ENCODE data around the gene CMYA5. TPM values are rescaled to one million over a fixed set of nuclear protein-coding genes. Genes with fewer than 3 reads are reported as not detected.

The CMYA5 gene
- total and polyA plus RNA-seq, 4 donors, result 1.3 to 2.9 (median 2.0) TPM

- Histone ChIP-seq H3K27me3 (ENCODE audit: control insufficient read depth in 4 of 4, insufficient read depth in 4 of 4, low read length in 3 of 4) (no peaks in the 10 kb centered on the region), H3K9ac (ENCODE audit: low read depth in 1 of 2, low read length in 2 of 2) (no peak overlapping the region), H3K4me3 (ENCODE audit: low read depth in 1 of 3, low read length in 3 of 3) (no peak overlapping the region), H3K36me3 (ENCODE audit: control insufficient read depth in 4 of 4, insufficient read depth in 3 of 4, low read depth in 1 of 4, low read length in 3 of 4) (no peaks in the 10 kb centered on the region), H3K4me1 (ENCODE audit: control insufficient read depth in 4 of 4, insufficient read depth in 4 of 4, low read length in 3 of 4) (peaks cover 0 to 22% (median 15%) of the 10 kb centered on the region in 4 donors), H3K9me3 (ENCODE audit: control insufficient read depth in 4 of 4, low read length in 3 of 4) (no peaks in the 10 kb centered on the region), H3K27ac (ENCODE audit: low read depth in 1 of 2, low read length in 2 of 2) (peak overlapping the region in 1 of 2 donors; percentile 78)
- DNase-seq (ENCODE audit: low spot score), result no peak
- TF ChIP-seq ZBTB33 (IDR thresholded peaks at IDR 0.05) (no peak), RXRA (IDR thresholded peaks at IDR 0.05) (peak in 1 of 2 donors; percentile 6), FOXA1 (IDR thresholded peaks at IDR 0.05) (no peak), REST (IDR thresholded peaks at IDR 0.05) (no peak), JUND (IDR thresholded peaks at IDR 0.05) (no peak), ATF3 (IDR thresholded peaks at IDR 0.05) (no peak), FOXA2 (IDR thresholded peaks at IDR 0.05) (no peak), CTCF (IDR thresholded peaks at IDR 0.05; ENCODE audit: low read depth, low read length, missing input control) (no peak), HNF4G (IDR thresholded peaks at IDR 0.05) (no peak), HNF4A (conservative IDR thresholded peaks at IDR 0.05) (no peak), MAX (IDR thresholded peaks at IDR 0.05) (no peak), TAF1 (conservative IDR thresholded peaks at IDR 0.05) (no peak), GABPA (IDR thresholded peaks at IDR 0.05 in 1 of 2, conservative IDR thresholded peaks at IDR 0.05 in 1 of 2) (no peak), RAD21 (IDR thresholded peaks at IDR 0.05) (no peak), YY1 (IDR thresholded peaks at IDR 0.05) (peak; percentile 59), SP1 (IDR thresholded peaks at IDR 0.05) (no peak)
Measured at GRCh38 chr5:79792463-79792862, 102.8 kb downstream of the CMYA5 start.

GRCh38 chr5:79793304-79793703 lies 103.7 kb downstream of the CMYA5 start:
- H3K27ac ChIP-seq (ENCODE audit: low read depth in 1 of 2, low read length in 2 of 2), result no peak overlapping the region
- H3K9me3 ChIP-seq (ENCODE audit: control insufficient read depth in 4 of 4, low read length in 3 of 4), result no peaks in the 10 kb centered on the region
- TF ChIP-seq EGR1 (IDR thresholded peaks at IDR 0.05; ENCODE audit: low read depth in 2 of 2), result no peak
- TF ChIP-seq JUND (IDR thresholded peaks at IDR 0.05), result no peak
- 93% methylated on average over 7 of the region's 7 CpGs for WGBS
- H3K4me1 ChIP-seq (ENCODE audit: control insufficient read depth in 4 of 4, insufficient read depth in 4 of 4, low read length in 3 of 4), result peaks cover 0 to 17% (median 13%) of the 10 kb centered on the region in 4 donors
- no peak for DNase-seq (ENCODE audit: low spot score)
- no peaks in the 10 kb centered on the region for H3K36me3 ChIP-seq (ENCODE audit: control insufficient read depth in 4 of 4, insufficient read depth in 3 of 4, low read depth in 1 of 4, low read length in 3 of 4)
- no peak overlapping the region for H3K9ac ChIP-seq (ENCODE audit: low read depth in 1 of 2, low read length in 2 of 2)
- no peaks in the 10 kb centered on the region for H3K27me3 ChIP-seq (ENCODE audit: control insufficient read depth in 4 of 4, insufficient read depth in 4 of 4, low read length in 3 of 4)
- H3K4me3 ChIP-seq (ENCODE audit: low read depth in 1 of 3, low read length in 3 of 3), result no peak overlapping the region
